ENCODE data around the gene SHISA9.

GRCh38 chr16:13013043-13013442 lies 111.6 kb downstream of the SHISA9 start:
- TF ChIP-seq POLR2A (IDR thresholded peaks at IDR 0.05) (no peak), CTCF (IDR thresholded peaks at IDR 0.05) (no peak), POLR2AphosphoS5 (IDR thresholded peaks at IDR 0.05) (no peak)

Data from breast epithelium (tissue), 3 donors.